Keratinocyte (primary cell): ENCODE measurements around the gene MUC13. TPM values are rescaled to one million over a fixed set of nuclear protein-coding genes. Genes with fewer than 3 reads are reported as not detected.

Source experiments
- DNase-seq: peaks from one replicate; pipeline ENCODE4 v3.0.0-alpha.2; 2011; ENCODE audit warnings: low read depth, missing footprints, low spot score
- FAIRE-seq: peaks from 2 replicates; lab custom pipeline; 2011; peaks lifted over from hg19 to GRCh38; lab: Jason Lieb, UNC
- H2AFZ ChIP-seq: 2 replicates; pipeline ENCODE4 v1.6.0; 2012; ENCODE audit warnings: low read length, control low read depth, inconsistent platforms; ENCODE audit not compliant: control insufficient read depth
- H3K27ac ChIP-seq: 2 replicates; pipeline ENCODE4 v1.5.1; 2011; ENCODE audit warnings: low read length; ENCODE audit not compliant: control insufficient read depth, insufficient read depth
- H3K27me3 ChIP-seq: 3 replicates; pipeline ENCODE4 v1.6.0; 2011; ENCODE audit warnings: low read length; ENCODE audit not compliant: control insufficient read depth, insufficient read depth; ENCODE audit errors: extremely low read depth
- H3K36me3 ChIP-seq, 2 experiments: 2 replicates in 1 of 2; 3 replicates in 1 of 2; pipeline ENCODE4 v1.5.1; 2011; ENCODE audit warnings: low read length in 2 of 2, mild to moderate bottlenecking in 1 of 2; ENCODE audit not compliant: control insufficient read depth in 2 of 2, insufficient read depth in 2 of 2; ENCODE audit errors: extremely low read depth in 1 of 2
- H3K4me1 ChIP-seq: 3 replicates; pipeline ENCODE4 v1.5.1; 2011; ENCODE audit warnings: low read length; ENCODE audit not compliant: control insufficient read depth, insufficient read depth; ENCODE audit errors: extremely low read depth
- H3K4me2 ChIP-seq: 3 replicates; pipeline ENCODE4 v1.6.0; 2011; ENCODE audit warnings: low read depth, low read length; ENCODE audit not compliant: control insufficient read depth, insufficient read depth; ENCODE audit errors: extremely low read depth
- H3K4me3 ChIP-seq, 3 experiments: fragments of 200-600 bp in 1 of 3; sonication (generic) in 1 of 3; 2 replicates in 2 of 3; 3 replicates in 1 of 3; pipeline ENCODE4 v1.5.1; 2011 to 2016; ENCODE audit warnings: low read length in 3 of 3, mild to moderate bottlenecking in 3 of 3, control low read depth in 2 of 3, inconsistent platforms in 1 of 3, low read depth in 1 of 3, mixed read lengths in 1 of 3, mixed run types in 1 of 3, moderate library complexity in 1 of 3; ENCODE audit not compliant: control insufficient read depth in 2 of 3, insufficient read depth in 2 of 3; ENCODE audit errors: extremely low read depth in 1 of 3
- H3K79me2 ChIP-seq: 2 replicates; pipeline ENCODE4 v1.6.0; 2012; ENCODE audit warnings: low read length; ENCODE audit not compliant: control insufficient read depth, insufficient read depth
- H3K9ac ChIP-seq: 3 replicates; pipeline ENCODE4 v1.6.0; 2011; ENCODE audit warnings: low read length; ENCODE audit not compliant: control insufficient read depth, insufficient read depth; ENCODE audit errors: extremely low read depth
- H3K9me1 ChIP-seq: 3 replicates; pipeline ENCODE4 v1.6.0; 2011; ENCODE audit warnings: low read length; ENCODE audit not compliant: control insufficient read depth, insufficient read depth; ENCODE audit errors: extremely low read depth
- H3K9me3 ChIP-seq: 2 replicates; pipeline ENCODE4 v1.5.1; 2012; ENCODE audit warnings: low read depth, low read length; ENCODE audit not compliant: control insufficient read depth
- H4K20me1 ChIP-seq: 3 replicates; pipeline ENCODE4 v1.6.0; 2011; ENCODE audit warnings: low read length; ENCODE audit not compliant: control insufficient read depth, insufficient read depth; ENCODE audit errors: extremely low read depth
- CTCF ChIP-seq, 3 experiments: IDR thresholded peaks in 1 of 3; conservative IDR thresholded peaks in 1 of 3; optimal IDR thresholded peaks in 1 of 3; 2 replicates in 2 of 3; 3 replicates in 1 of 3; pipeline versions ENCODE3 to v1.5.1; 2011; ENCODE audit warnings: low read length in 3 of 3, mild to moderate bottlenecking in 3 of 3, moderate library complexity in 2 of 3, control low read depth in 1 of 3, inconsistent platforms in 1 of 3; ENCODE audit not compliant: insufficient read depth in 2 of 3; ENCODE audit errors: extremely low read depth in 1 of 3
- EZH2 ChIP-seq: IDR thresholded peaks from one replicate; pipeline ENCODE4 v1.6.1; 2012; ENCODE audit warnings: inconsistent platforms, mild to moderate bottlenecking, low read length, moderate library complexity
- dilution Hi-C: fragments of 300-500 bp; cut with MboI; formaldehyde crosslinking; loops from one replicate; pipeline ENCODE4 v1.7.0; 2020; ENCODE audit warnings: low sequenced_read_pairs; ENCODE audit not compliant: extremely low pct_ligation_motif_present
- polyA plus RNA-seq, 5 experiments: library from polyadenylated mRNA; depleted of rRNA in 3 of 5; stranded (reverse) in 3 of 5; stranded (forward) in 1 of 5; unstranded in 1 of 5; fragments of >200 nt; gene quantifications; 1 replicate in 1 of 5; 2 replicates in 3 of 5; 3 replicates in 1 of 5; pipeline versions ENCODE4 v1.2.1 to v1.2.3, GENCODE V29; 2011 to 2012; ENCODE audit warnings: missing spikeins in 2 of 5, low read depth in 1 of 5, low replicate concordance in 1 of 5

MUC13 gene
- polyA plus RNA-seq, 1 donor (not counting 4 experiments of a cell fraction or from before 2014, with no cell fraction given) = not detected

DNA sequence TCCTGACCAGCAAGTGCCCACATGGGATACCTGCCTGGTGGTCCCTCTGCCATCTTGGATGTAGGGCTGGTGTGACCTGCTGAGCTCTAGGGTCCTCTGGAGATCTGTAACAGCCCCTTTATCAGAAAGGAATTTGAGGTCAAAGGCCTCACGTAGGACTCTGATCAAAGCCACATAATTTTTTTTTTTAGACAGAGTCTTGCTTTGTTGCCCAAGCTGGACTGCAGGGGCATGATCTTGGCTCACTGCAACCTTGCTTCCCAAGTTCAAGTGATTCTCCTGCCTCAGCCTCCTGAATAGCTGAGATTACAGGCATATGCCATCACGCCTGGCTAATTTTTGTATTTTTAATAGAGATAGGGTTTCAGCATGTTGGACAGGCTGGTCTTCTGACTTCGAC lies 56.9 kb downstream of the MUC13 start:
- Histone ChIP-seq H3K9me1 (no peaks in the 10 kb centered on the region), H3K27ac (no peak overlapping the region), H3K9ac (no peak overlapping the region), H3K27me3 (no peaks in the 10 kb centered on the region), H3K36me3 (peaks cover 0 to 4% of the 10 kb centered on the region in 2 experiments), H3K4me3 (no peak overlapping the region), H4K20me1 (no peaks in the 10 kb centered on the region), H3K4me1 (peaks cover 50% of the 10 kb centered on the region), H2AFZ (no peak overlapping the region), H3K9me3 (no peaks in the 10 kb centered on the region), H3K79me2 (peaks cover 67% of the 10 kb centered on the region), H3K4me2 (peak overlapping the region; percentile 12)
- TF ChIP-seq EZH2 = no peak
- no peak for TF ChIP-seq CTCF (optimal IDR thresholded peaks at IDR 0.05 in 1 of 3, IDR thresholded peaks at IDR 0.05 in 1 of 3, conservative IDR thresholded peaks at IDR 0.05 in 1 of 3; ENCODE audit: extremely low read depth in 1 of 3, insufficient read depth in 2 of 3, low read length in 3 of 3)
- FAIRE-seq (no peak), DNase-seq (no peak)
- dilution Hi-C loops = no loop called here

- no peak overlapping the region for H3K4me2 ChIP-seq
Observed at GRCh38 chr3:124876401-124876878, 58.1 kb downstream of the MUC13 start.

More at GRCh38 chr3:124876401-124876878, 58.1 kb downstream of the MUC13 start:
- no peak overlapping the region for H2AFZ ChIP-seq
- peaks cover under 1 to 10% of the 10 kb centered on the region in 2 experiments for H3K36me3 ChIP-seq
- no peaks in the 10 kb centered on the region for H3K9me1 ChIP-seq
- no peak overlapping the region for H3K4me3 ChIP-seq
- TF ChIP-seq EZH2 (no peak), CTCF (optimal IDR thresholded peaks at IDR 0.05 in 1 of 3, IDR thresholded peaks at IDR 0.05 in 1 of 3, conservative IDR thresholded peaks at IDR 0.05 in 1 of 3; ENCODE audit: extremely low read depth in 1 of 3, insufficient read depth in 2 of 3, low read length in 3 of 3) (no peak)
- no peak for FAIRE-seq
- H3K4me1 ChIP-seq = peaks cover 39% of the 10 kb centered on the region
- H3K9ac ChIP-seq = no peak overlapping the region
- H4K20me1 ChIP-seq = no peaks in the 10 kb centered on the region
- no peaks in the 10 kb centered on the region for H3K9me3 ChIP-seq
- peaks cover 60% of the 10 kb centered on the region for H3K79me2 ChIP-seq
- dilution Hi-C loops = no loop called here
- H3K27ac ChIP-seq = no peak overlapping the region
- DNase-seq = no peak
- H3K27me3 ChIP-seq = no peaks in the 10 kb centered on the region
